NCI-H146 treated with DMSO at 0.1 percent for 48 hours (cell line): ENCODE results near the gene MICAL3.

Experiments
- DNase-seq: peaks from one replicate; lab custom pipeline; 2025; ENCODE audit not compliant: unreplicated experiment; lab: John Stamatoyannopoulos, UW

The MICAL3 gene

DNA sequence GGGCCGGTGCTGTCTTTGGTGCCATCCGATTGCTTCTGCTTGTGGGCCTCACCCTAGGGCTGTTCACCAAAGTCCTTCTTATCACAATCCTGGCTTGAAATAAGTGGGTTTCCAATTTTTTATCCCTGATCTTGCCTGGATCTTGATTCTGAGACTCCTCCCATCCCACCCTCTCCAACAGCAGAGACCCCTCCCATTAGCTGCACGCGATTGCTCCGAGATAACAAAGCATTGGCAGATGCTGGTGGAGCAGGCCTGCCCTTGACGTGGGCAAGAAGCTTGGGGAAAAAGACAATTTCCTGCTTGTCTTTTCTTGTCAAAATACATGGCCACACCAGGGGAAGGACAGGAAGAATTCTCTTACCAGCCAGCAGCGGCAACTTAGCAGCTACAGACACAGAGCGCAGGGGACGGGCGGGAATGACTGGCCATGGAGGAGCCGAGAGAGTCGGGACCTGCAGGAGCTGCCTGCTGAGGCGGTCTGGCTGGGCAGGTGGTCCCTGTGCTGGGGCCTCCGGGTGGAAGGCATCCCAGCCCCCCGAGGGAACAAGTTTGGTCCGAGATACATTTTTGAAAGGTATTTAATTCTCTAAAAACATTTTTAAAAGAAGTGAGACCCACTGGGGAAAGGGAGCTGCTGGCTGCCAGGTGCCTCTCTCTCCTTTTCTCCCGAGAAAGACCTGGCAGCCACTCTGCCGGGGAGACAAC lies 240.4 kb downstream of the MICAL3 start:
- DNase-seq, result no peak

DNA sequence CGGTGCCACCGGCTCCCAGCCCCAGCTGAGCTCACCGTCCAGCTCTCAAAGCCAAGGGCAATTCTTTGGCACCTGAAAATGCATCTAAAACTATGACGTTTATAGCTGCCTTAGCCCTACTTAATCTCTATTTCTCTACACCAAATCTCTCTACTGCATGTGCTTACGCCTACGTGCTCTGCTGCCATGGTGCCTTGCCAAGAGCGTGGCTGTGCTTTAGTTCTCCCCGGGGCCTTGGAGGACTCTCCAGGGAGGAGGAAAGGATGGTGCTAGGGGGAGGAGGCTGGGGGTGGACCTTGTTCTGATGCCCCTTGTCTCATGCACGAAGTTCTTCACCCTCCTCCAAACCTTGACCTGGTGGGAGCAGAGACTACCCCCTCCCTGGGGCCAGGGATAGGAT lies 241.0 kb downstream of the MICAL3 start:
- DNase-seq, result no peak

DNA sequence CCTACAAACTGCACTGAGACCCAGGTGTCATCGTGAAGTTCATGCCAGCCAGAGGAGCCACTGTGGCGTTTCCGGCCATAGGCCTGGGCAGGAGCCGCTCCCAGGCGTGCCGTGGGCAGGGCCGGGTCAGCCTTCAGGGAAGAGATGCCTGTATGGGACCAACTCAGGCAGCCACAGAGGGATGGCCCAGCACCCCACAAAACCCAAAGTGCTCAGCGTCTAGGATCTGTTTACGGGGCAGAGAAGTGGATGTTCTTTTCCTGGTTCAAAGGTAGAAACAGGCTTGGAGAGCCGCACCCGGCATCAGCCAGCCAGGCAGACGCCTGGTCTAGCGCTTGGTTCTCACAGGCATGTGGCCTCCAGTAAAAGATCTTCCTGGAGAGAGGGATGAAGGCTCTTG lies 241.7 kb downstream of the MICAL3 start:
- DNase-seq, result no peak

DNA sequence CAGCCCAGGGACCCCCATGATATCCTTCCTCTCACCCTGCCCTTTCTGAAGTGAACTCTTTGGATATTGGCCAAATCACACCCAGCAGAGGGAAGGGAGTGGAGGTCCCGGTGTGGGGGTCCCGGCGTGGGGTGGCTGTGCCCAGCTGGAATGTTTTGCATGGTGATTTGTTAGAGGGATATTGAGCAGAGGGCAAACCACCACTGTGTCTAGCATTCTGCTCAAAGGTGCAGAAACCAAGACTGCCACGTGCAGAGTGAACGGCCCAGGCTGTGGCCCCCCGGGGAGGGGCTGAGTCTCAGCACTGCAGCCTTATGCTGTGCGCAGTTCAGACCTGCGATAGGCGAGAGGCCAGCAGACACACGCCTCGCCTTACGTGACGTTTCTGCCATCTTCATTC lies 242.2 kb downstream of the MICAL3 start:
- no peak for DNase-seq

DNA sequence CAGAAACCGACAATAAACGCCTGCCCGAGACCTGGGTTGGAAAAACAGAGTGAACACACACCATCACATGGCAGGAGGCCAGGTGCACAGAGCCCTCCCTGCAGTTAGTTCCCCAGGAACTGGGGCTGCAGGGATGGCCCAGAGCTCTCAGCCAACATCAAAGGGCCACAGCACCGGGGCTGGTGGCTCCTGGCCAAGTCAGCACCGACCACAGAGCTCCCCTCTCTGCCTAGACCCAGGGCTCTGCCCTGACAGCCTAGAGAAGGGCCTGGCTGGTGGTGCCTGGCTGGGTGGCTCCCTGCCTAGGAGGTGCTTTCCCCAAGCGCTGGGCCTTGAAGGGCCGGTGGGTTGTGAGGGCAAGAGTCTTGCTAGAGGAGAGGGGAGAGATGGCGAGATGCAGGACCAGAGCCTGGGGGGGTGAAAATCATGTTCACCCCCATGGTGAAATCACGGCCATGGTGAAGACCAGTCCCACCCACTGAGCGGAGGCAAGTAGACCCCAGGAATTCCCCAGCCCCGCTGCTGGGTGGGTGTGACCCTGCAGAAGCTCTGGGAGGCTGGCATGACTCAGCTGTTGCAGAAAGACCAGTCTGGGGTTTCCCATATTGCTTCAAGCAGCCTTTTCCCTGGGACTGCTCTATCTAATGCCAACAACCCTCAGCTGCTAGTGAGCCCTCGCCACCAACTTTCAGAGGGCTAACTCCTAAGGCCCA lies 242.9 kb downstream of the MICAL3 start:
- DNase-seq, result no peak

DNA sequence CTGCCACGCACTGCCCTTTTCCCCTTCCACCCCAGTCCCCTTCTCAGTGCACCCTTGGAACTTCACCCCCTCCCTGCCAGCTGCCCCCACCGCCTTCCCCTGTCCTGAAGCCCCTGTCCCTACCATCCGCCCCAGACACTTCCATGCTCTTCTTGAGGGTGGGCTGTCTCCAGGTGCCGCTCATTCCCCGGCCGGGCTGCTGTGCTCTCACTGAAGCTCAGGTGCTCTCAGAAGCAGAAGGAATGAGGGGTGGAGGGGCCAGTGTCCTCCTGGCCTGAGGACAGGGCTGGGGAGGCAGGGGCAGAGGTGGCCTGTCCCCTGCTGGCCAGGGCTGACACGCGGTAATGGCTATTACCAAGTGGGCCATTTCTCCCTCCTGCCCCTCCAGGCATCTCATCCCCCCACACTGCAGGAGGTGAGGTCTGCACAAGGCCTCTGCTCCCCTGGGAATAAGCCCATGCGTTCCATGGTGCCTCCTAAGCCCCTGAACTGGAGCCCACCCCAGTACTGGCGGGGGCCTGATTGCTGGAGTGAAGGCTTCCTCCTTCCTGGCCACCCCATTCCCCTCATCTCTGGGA lies 243.5 kb downstream of the MICAL3 start:
- no peak for DNase-seq

DNA sequence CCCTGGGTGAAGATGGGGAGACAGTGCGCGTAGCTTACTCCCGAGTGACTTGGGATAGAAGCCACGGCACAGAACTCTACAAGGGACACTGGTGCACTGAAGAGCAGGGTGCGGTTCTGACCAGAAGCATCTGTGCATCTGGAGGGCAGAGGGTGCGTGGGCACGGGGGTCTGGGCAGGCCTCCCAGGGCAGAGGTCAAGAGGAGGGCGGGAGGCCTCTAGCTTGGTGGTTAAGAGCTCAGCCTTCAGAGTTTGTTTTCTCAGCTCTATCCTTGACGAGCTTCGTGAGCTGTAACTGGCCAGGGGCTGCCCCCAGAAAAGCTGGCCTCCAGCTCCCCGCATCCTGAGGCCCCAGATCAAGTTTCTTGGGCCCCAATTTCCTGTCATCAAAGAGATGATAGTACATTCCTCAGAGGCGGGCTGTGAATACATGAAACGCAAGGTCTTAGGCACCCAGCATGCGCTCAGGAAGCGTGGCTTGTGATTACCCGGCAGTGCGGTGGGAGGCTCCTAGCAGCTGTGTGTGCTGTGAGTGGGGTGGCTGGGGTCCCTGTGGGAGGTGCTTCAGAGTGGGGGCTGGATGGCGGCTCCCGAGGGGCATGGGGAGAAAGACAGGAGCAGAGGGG lies 244.1 kb downstream of the MICAL3 start:
- no peak for DNase-seq

DNA sequence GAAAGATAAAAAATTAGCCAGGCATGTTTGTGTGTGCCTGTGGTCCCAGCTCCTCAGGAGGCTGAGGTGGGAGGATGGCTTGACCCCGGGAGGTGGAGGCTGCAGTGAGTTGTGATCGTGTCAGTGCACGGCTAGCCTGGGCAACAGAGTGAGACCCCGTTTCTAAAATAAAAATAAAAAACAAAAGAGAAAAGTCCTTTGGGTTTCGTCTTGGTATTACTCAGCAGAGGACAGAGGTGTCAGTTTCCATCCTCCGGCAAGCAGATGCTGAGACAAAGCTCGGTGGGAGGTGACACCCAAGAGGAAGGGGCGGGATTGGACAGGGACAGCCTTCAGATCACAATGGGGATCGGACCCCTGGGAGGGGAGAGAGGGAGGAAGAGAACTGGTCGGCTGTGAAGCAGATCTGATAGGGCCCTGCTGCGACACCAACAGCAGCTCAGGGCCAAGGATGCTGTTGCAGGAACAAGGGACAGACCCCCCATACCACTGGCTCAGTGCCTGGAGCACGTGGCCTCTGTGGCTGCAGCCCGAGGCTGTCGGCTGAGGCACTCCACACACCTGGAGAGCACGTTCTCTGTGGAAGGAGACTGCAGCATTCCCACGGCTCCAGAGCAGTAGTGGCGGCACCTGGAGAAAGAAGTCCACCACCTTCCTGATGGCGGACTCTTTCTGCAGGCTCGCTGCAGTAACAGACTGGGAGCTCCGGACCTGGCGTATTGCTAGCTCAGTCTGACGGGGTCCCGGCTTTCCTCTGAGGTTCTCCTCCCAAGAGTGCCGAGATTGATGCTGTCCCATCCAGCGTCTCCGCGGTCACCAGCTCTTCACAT lies 244.9 kb downstream of the MICAL3 start:
- peak; percentile 2 for DNase-seq

DNA sequence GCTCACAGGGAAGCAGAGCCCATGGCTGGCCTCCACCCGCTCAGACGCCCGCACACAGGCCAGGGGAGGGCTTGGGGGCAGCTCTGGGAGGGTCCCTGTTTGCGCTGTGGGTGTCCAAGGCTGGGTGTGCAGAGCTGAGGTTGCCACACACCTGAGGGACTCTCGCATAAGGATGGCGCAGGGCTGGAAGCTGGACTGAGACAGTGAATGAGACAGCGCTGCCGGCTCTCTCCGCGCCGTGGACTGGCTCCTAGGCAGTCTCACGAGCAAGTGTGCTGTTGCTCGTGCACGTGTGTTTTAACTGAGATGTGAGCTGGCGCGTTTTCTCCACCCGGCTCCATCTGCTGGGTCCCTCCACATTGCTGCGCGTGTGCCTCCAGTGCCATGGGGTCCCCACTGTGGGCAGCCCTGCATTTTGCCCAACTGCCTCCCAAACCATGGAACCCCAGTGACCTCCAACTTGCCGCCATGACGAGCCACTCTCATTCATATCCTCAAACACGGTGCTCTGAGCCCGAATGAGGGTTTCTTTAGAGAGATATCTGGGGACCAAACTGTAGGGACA lies 245.9 kb downstream of the MICAL3 start:
- DNase-seq, result no peak

DNA sequence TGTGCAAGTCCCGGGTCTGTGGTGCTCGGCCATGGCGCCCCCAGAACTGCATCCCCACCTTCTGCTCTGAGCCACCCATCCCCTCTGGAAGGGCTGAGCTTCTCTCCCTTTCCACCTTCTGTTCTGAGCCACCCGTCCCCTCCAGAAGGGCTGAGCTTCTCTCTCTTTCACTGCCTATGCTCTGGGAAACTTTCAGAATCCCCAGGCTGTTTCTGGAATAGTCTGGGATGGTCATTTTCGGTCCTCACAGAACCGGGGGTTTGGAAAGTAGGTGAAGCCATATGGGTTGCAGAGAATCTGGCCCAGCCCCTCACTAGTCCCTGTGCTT lies 246.7 kb downstream of the MICAL3 start:
- DNase-seq, result no peak

DNA sequence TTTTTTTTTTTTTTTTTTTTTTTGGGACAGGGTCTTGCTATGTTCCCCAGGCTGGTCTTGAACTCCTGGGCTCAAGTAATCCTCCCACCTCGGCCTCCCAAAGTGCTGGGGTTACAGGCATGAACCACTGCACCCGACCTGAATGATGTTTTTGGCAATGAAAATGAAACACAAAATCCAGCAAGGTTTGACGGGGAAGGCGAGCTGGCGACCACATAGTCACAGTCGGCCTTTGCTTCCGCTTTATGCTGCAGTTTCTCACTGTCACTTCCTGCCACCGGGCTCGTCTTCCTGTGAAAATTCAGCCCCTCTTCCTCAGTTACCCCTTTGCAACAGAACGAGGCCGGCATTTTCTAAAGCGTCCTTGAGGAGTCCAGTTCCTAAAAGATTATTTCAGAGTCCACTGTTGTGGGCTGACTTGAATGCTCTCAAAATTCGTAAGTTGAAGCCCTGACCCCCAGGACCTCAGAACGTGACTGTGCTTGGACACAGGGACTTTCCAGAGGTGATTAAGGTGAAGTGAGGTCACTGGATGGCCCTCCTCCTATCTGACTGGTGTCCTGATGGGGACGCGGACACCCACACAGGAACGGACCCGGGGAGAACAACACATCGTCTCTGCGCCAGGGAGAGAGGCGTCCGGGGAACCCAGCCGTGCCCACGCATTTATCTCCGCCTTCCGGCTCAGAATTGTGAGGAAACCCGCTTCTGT lies 247.2 kb downstream of the MICAL3 start:
- DNase-seq, result no peak

DNA sequence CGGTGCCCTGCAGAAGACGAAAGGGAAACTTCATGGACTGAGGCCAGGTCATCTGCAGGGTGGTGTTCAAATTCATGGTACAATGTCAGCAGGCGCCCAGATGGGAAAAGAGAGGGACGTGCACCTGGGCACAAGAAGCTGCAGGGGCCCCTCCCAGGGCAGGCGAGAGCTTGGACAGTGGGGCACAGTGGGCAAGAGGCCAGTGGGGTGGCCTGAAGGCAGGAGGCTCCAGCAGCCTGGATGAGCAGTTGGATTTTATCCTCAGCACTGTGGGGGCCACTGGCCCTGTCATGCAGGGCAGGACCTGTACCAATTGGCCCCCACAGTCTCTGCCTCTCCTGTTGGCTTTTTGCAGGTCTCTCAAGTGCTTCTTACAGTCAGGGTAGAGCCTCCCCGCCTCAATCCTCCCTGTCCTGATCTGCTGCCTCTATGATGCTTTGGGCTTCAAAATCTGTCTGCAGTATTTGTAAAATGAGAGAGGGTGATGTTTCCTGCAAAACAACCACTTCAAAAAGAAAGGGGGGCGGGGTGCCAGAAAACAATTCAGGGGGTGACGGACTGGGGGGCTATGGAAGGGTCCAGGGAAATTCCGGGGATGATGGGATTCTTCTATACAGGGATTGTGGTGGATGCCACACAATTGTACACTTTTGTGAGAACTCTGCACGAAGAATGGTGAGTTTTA lies 248.4 kb downstream of the MICAL3 start:
- DNase-seq, result no peak

DNA sequence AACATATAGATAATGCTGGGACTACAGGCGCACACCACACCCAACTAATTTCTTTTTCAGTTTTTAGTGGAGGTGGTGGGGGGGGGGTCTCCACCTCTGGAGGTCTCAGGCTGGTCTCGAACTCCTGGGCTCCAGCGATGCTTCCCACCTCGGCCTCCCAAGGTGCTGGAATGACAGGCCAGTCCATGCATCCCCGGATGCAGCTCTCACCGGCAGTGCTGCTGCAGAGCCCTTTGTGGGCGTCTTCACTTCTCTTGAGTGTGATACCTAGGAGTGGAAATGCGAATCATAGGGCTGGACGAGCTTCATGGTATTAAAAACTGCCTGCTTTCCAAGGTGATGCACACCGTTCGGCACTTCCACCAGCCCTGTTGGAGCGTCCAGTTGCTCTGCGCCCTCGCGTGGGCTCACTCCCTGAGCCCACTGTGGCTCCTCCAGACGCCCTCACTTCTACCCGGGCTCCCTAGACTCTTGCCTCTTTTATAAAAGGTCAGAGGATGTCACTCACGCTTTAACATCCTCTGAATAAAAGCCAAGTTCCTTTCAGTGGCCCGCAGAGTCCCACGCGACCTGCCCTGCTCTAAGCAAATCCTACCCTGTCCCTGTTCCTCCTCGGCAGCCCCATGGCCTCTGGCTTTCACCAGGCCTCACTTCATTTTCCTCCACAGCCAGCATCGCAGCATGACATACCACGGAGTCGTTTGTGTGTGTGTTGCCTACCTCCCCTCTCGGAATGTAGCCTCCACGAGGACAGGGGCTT lies 249.3 kb downstream of the MICAL3 start:
- no peak for DNase-seq

DNA sequence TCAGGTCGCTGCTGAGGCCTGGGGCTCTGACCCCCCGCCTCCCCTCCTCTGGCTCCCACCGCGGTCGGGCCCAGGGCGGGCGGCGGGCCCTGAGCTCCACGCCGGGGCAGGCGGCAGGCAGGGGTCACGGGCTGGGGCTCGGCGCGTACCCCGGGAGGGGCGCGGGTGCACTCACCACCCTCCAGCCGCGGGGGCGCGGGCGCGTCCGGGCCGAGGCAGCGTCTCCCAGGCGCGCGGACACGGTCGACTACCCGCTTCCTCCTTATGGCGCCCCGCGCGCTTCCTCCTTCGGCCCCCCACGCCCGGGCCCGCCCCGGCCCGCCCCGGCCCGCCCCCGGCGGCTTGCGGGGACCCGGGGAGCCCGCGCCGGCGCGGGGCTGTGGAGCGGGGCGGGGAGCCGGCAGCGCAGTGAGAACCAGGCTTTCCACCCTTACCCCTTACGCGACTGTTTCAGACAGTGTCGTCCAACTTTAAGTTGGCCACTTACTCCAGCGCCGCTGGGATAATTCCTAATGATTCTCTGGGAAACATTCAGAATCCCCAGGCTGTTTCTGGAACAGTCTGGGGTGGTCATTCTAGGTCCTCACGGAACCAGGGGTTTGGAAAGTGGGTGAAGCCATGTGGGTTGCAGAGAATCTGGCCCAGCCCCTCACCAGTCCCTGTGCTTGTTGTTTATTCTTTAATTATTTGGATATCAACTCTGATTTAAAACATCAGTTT lies 250.0 kb downstream of the MICAL3 start, which contains the start of gene BID:
TSS of gene BID (minus strand) at position 264 of the 720 bp plus-strand sequence. CDS start 24,353 bp downstream, outside the sequence.
- DNase-seq, result peak; percentile 0

DNA sequence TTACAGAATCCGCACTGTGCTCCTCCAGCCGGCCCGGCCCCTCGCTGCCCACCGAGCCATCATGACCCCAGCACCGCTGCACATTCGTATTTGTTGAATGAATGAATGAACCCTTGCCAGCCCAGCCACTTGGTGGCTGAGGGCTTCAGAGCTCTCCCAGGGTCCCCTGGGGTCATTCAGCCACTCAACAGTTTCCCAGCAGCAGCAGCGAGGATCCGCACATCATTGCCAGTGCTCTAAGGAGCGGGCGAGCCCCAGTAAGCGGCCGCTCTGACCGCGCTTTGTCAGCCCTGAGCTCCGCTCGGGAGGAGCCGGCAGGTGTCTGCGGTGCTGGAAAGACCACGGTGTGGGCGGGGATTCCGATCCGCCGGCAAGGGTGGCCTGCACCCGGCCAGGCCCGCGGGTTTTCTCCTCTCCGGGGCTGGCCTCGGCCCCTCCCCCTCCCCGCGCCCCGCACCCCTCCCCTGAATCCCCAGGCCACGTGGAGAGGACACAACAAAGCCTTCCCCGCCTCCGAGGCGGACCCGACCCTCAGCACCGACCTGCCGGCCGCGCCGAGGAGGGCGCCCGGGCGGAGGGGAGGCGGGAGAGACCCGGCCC lies 250.7 kb downstream of the MICAL3 start:
- DNase-seq, result peak; percentile 6

DNA sequence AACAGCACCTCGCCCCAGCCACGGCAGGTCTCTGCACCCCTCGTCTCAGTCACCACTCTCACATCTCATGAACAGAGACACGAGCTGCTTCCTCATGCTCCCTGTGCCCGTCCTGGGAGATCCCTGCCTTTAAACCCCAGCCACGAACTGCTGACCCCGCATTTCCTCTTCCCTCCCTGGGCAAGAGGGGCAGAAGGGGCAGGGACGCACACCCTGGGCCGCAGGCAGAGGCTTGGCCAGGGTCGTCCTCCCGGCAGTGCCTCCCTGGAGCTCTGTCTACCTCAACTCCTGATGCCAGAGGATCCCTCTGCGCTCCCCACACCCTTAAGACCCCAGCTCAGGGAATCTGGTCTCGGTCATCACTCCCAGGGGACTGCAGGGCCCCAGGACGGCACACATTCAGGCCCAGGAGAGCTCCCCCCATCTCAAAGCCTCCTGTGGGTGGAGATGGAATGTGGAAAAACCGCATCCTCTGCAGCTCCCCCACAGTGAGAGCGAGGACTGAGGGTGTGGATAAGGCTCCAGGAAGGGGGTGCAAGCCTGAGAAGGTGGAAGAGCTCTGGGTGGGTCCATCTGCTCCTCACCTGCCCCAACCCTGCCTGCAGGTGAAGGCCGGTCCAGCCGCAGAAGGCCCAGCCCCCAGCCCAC lies 251.3 kb downstream of the MICAL3 start:
- DNase-seq, result no peak

DNA sequence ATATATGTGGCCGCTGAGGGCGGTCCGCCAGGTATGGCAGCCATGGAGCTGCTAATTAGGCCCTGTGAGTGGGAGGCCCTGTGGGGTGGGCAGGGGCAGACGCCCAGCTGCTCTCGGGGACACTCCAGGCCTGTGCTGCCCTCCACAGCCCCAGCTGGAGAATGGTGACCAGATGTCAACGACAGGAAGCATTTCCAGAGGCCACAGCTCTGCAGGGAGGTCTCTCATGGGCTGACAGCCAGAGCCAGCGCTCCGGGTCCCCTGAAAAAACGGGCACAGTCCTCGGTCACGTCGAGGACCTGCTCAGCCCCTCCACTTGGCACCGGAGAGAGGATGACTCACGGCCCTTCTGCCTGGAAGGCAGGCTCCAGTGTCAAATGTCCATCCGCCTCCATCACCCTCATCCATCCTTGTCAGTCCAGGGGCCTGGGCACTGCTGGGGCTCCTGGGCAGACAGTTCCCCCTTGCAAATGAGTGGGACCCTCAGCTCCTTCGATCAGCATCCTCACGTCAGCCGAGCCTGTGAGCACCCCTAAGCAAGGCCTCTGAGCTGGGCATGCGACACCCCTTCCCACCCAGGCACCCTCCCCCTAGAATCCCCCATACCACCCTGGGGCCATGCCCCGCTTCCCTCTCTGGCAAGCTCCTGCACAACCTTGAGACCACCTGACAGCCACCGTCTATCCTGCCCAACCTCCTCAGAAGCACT lies 252.0 kb downstream of the MICAL3 start:
- DNase-seq, result no peak
